GM19193 (cell line): ENCODE data around the gene CASP5.
"Not testable (repeated sequence)": the region's sequence is repeated elsewhere in the genome, so short reads cannot be mapped to it uniquely, and the experiment has no call there.

ENCODE experiments used
- POLR2A ChIP-seq: IDR thresholded peaks from 4 replicates; pipeline ENCODE4 v1.6.1; 2011; ENCODE audit not compliant: insufficient read depth, insufficient read length; ENCODE audit errors: extremely low read depth

CASP5 gene

DNA sequence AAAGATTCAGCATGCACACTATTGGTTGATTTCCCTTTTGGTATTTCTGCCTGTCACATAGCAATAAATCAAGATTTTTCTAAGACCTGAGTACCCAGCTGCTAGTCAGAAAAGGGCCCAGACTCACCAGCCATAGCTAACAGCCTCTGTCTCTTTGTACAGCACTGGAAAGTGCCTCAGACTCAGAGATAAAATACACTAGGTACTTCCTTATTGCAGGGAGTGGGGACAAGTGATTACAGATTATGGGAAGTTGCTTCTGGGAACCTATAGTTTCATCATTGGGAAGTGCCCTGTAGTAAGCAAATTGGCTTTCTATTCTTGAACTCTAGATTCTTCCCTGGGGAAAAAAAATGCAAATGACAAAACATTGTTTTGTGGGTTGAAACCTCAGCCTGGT is at the start of gene CASP5:
CASP5 (minus strand) TSS at position 166 of the 400 bp plus-strand sequence; CDS start at position 134, 32 bp downstream.
- TF ChIP-seq POLR2A: no peak

GRCh38 chr11:105071089-105071732 is 48.2 kb upstream of the CASP5 start:
- no peak for TF ChIP-seq POLR2A

DNA sequence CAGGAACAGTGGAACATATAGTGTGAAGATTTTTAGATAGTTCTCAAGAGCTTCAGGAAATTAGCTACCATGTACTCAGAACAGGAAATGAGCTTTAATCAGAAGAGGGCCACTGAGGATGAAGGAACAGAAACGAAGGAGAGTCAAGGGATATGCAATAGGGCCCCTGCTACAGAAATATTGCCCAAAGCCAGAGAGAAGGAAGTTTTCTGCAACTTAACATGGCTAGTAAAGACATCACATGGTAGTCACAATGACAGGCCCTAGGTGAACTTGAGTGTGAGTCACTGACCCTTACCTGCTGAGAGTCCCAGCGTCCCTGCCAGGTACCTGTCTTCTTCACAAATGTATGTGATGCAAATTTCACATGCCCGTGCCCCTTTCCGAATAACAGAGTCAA is 47.3 kb upstream of the CASP5 start:
- no peak for TF ChIP-seq POLR2A

- no peak for TF ChIP-seq POLR2A
These were observed 34.5 kb upstream of the CASP5 start for GRCh38 chr11:105057432-105057831.

DNA sequence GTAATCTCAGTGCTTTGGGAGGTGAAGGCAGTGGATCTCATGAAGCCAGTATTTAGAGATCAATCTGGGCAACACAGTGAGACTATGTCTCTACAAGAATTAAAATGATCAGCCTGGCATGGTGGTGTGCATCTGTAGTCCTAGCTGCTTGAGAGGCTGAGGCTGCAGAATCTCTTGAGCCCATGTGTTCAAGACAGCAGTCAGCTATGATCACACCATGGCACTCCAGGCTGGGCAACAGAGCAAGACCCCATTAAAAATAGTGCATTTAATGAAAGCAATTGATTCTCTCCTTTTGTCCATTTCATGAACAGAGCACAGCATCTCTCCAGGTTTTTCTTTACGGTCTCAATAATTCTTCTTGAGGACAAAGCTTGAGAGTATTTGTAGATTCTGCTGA is 33.5 kb upstream of the CASP5 start:
- TF ChIP-seq POLR2A: no peak

- no peak for TF ChIP-seq POLR2A
These were observed 31.9 kb upstream of the CASP5 start for GRCh38 chr11:105054723-105055493.

- no peak for TF ChIP-seq POLR2A
These were observed 29.5 kb upstream of the CASP5 start for GRCh38 chr11:105052487-105052886.

DNA sequence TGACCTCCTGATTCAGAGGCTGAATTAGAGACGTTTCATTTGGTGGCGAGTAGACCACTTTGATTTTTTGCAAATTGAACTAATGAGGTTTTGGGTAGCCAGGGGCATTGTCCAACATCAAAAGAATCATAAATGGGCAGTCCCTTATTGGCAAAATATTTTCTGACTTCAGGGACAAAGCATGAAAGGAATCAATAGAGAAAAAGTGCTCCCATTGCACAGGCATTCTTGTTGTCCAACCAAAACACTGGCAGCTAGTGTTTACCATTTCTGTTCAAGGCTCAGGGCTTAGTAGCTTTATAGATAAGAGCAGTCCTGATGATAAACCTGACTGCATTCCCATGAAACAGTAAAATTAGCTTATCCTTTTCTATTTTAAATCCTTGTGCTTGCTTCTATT is 28.6 kb upstream of the CASP5 start:
- no peak for TF ChIP-seq POLR2A

GRCh38 chr11:105049481-105049880 is 26.5 kb upstream of the CASP5 start:
- TF ChIP-seq POLR2A: no peak

- no peak for TF ChIP-seq POLR2A
These were observed 24.1 kb upstream of the CASP5 start for GRCh38 chr11:105046898-105047579.

GRCh38 chr11:105045676-105046296 is 22.8 kb upstream of the CASP5 start:
- no peak for TF ChIP-seq POLR2A

DNA sequence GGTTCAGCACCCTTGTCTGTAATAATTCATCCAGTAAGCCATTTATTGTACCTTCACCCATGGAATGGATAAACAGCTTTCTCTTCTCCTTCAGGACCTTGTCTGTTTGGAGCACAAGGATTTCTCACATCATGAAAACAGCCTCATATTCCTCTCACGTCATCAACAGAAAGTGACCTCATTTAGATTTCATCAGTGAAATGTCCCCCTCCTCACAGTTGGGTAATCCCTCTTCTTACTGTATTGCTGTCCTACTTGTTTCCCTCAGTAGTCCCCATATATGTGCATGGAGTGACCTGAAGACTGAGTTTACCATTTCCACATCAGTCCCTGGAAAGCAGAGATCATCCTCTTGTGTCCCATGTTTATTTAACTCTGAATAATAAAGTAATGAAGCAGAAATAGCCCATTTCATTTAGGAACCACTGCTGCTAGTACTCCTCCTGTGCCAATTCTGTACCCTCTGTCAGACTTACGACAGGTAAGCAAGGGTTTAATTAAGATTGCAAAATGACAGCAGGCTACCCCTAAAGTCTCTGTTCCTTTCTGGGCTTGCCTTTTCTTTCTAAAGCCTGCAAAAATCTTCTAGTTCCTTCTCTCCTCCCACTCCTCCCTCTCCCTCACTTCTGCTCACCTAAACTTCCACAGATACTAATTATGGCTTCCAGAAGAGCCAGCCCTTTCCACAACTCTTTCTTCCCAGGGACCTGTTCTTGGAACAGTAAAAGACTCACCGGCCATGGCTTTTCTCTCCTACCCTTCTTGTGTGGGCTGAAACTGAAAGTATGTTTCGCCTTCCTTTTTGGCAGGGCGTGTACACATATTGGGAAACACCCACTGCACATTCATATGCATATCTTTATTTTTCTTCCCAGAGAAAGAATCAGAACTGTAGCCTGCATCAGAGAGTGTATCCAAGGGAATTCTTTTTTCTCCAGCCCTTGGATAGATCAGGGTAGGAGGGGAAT is 21.9 kb upstream of the CASP5 start, which contains the start of gene CARD16:
CARD16 (minus strand) TSS at position 779 of the 968 bp plus-strand sequence; CDS start at position 741, 38 bp downstream.
- not testable (repeated sequence) for TF ChIP-seq POLR2A

DNA sequence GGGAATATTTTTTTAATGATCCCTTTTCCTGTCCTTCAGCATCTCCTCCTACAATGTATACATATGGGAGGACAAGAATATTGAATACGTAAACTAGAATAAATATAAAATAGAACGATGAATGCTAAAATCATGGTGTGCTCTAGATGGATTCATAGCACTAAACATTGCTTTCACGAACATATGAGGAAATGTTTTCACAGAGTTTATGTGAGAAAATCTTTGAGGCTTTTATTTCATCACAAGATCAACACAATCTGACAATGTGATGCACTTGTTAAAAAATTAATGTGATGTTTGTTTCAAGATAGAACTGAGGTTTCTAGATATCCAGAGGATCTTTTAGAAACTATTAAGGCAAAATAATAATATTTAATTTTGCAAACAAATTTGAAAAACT is 19.2 kb upstream of the CASP5 start:
- no peak for TF ChIP-seq POLR2A

GRCh38 chr11:105040703-105041102 is 17.7 kb upstream of the CASP5 start:
- no peak for TF ChIP-seq POLR2A
